Measurements from ENCODE around the gene CPNE8. TPM values are rescaled to one million over a fixed set of nuclear protein-coding genes. Genes with fewer than 3 reads are reported as not detected.

CPNE8 gene
- total and polyA plus RNA-seq, 10 of the 15 experiments (the other 5 are each of a cell fraction or from before 2014, with no cell fraction given) = 11.3 to 38.4 (median 18.9) TPM

GRCh38 chr12:38771871-38772270, 133.5 kb downstream of the CPNE8 start (continued):
- no peak for TF ChIP-seq RAD21 (IDR thresholded peaks at IDR 0.05; ENCODE audit: insufficient read depth, low read depth, low read length)
- no peak for TF ChIP-seq PAX8 (IDR thresholded peaks at IDR 0.05)
- TF ChIP-seq SUZ12 (IDR thresholded peaks at IDR 0.05; ENCODE audit: unreplicated experiment) = no peak
- TF ChIP-seq BRCA1 (IDR thresholded peaks at IDR 0.05; ENCODE audit: low read depth, low read length) = no peak
- no peak for TF ChIP-seq BCLAF1 (IDR thresholded peaks at IDR 0.05)

DNA sequence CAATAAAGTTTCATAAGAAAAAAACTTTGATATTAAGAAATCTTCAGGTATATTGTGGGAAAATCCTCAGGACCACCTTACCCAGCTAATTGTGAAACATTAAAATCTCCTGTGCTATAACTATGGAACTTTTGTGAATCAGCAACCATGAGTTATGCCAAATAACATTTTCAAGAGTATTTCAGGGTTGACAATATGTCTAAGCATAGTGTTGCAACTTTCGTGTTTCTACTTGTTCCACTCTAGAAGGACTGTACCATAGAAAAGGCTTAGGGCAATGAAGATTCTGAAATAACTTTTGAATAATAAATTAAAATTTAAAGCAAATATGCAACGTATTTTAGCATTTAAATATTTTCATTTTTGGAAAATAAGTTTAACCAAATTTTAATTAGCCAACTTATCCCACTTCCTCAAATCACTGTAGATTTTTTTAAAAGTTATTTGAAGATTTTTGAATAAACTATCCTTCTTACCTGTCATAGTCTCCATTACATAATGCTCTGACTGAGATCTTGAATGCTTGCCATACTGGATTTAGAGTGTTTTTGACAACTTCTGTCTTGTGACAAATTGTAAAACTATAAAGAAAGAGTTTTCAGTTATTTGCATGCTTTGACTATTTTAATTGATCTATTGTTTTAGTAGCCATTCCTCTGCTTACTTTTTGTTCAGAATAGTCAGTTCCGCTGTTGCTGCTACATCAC, 143.6 kb downstream of the CPNE8 start:
- Histone ChIP-seq H4K20me1 (ENCODE audit: control insufficient read depth, insufficient read depth) (no peaks in the 10 kb centered on the region), H3K27ac (ENCODE audit: control insufficient read depth, insufficient read depth) (no peak overlapping the region), H3K9me3 (replicated peaks; ENCODE audit: control insufficient read depth, insufficient read depth, low read length) (no peaks in the 10 kb centered on the region; the same call in 2 of the 3 replicates), H3K9ac (ENCODE audit: control insufficient read depth, insufficient read depth, low read length) (no peak overlapping the region), H3K4me3 (no peak overlapping the region), H3K27me3 (replicated peaks in 1 of 2; ENCODE audit: control insufficient read depth in 2 of 2, insufficient read depth in 2 of 2, low read length in 1 of 2) (no peaks in the 10 kb centered on the region), H3K36me3 (ENCODE audit: control insufficient read depth in 2 of 2, insufficient read depth in 2 of 2, low read length in 1 of 2) (peaks cover 0 to 1% of the 10 kb centered on the region in 2 experiments; a peak in 3 of 4 replicates), H3K4me1 (ENCODE audit: control insufficient read depth, insufficient read depth, low read length) (no peaks in the 10 kb centered on the region), H3K79me2 (ENCODE audit: control insufficient read depth, insufficient read depth, low read length) (no peaks in the 10 kb centered on the region), H2AFZ (ENCODE audit: control insufficient read depth, low read depth, low read length) (no peak overlapping the region), H3K4me2 (ENCODE audit: control insufficient read depth, insufficient read depth) (no peak overlapping the region)
- ChIA-PET RAD21 (ENCODE audit: unreplicated experiment) (no interaction called here), POLR2A (no interaction called here), SMC1A (ENCODE audit: uncharacterized antibody, unreplicated experiment) (no interaction called here), CTCF (no interaction called here)
- no TSS peak for BruUV-seq (replicated peaks)
- WGBS (ENCODE audit: insufficient coverage, insufficient replicate concordance, low lambda C conversion rate, missing lambda C conversion rate) = 68% methylated on average over 3 of the region's 3 CpGs
- TF ChIP-seq ATF7 (IDR thresholded peaks at IDR 0.05; ENCODE audit: low read depth) = peak; percentile 26; the same call in 1 of the 2 replicates
- no peak for TF ChIP-seq RUNX3 (IDR thresholded peaks at IDR 0.05; ENCODE audit: low read length)
- TF ChIP-seq SREBF2 (IDR thresholded peaks at IDR 0.05; ENCODE audit: low read length) = no peak
- no peak for TF ChIP-seq USF1 (IDR thresholded peaks at IDR 0.05; ENCODE audit: borderline replicate concordance, extremely low read length, insufficient read depth, low read depth, low read length)
- intact Hi-C loops (cut with micrococcal nuclease; ENCODE audit: unreplicated experiment) (no loop called here), in situ Hi-C loops (cut with MboI) (no loop called here)
- ATAC-seq = no peak
- no peak for FAIRE-seq
- DNase-seq (ENCODE audit: low read depth, low spot score) = no peak
